ENCODE results near the gene NMBR. TPM values are rescaled to one million over a fixed set of nuclear protein-coding genes. Genes with fewer than 3 reads are reported as not detected.
"Not testable (repeated sequence)": the region's sequence is repeated elsewhere in the genome, so short reads cannot be mapped to it uniquely, and the experiment has no call there.

NMBR gene
- total RNA-seq, 1 experiment from 2014 or later = not detected

DNA sequence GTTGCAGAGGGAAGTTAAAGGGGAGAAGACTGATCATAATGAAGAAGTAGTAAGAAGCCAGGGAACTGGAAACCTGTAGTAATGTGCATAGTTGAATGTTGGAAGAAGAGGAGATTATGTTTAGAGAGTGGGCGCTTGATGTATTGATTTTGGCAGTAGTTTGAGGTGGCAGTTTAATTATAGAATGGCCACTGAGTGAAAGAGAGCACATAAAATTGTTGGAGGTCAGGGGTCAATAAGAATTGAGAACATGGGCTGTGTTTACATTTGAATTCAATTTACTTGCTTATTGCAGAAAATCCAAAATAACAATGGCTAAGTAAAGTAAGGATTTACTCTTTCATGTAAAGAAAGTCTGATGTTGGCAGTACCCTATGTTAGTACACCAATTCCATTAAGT, 15.9 kb upstream of the NMBR start:
- in situ Hi-C loops (cut with HindIII; ENCODE audit: low pct_unique_long_range_greater_than_20kb, low sequenced_read_pairs) = no loop called here
- DNase-seq (ENCODE audit: low read depth) = no peak

GRCh38 chr6:142156758-142157068, 9.8 kb upstream of the NMBR start:
- DNase-seq (ENCODE audit: low read depth); in situ Hi-C loops (cut with HindIII; ENCODE audit: low pct_unique_long_range_greater_than_20kb, low sequenced_read_pairs): not testable (repeated sequence)

DNA sequence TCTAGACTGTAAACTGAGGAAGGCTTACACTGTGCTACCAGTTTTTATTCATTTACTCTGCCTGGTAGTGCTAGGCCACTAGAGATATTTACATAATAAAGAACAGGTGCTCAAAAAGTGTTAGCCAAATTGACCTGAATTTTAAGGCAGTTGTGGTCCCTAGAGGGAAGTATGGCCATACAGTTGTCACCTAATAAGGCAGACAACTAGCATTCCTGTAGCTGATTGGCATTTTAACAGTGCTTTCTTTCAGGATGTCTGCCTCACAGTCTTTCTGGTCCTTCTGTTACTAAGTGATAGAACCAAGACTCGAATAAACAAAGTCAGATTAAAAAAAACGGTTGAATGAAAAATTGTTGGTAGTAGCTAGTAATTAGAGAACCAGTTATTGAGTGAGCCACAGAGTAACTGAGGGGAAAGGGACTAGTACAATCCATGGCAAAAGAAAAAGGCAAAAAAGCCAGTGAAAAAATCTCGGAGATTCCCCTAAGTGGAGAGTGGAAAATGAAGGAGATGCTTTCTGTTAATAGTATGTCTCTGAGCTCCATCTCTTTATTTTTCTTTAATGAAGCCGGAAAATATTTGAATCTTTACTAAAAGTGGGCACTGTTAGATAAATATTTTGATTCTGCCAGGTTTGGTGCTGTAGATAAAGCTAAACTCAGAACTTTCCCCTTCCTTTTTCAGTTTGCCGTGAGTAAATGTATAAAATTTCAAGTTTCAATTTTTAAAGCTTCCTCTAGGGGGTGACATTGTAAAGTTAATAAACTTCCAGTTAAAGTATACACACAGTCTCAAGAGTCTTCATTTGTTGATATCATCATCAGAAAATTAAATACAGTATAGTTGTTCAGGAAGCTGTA, 9.2 kb upstream of the NMBR start:
- peak; percentile 41 for DNase-seq (ENCODE audit: low read depth)
- in situ Hi-C loops (cut with HindIII; ENCODE audit: low pct_unique_long_range_greater_than_20kb, low sequenced_read_pairs) = no loop called here

DNA sequence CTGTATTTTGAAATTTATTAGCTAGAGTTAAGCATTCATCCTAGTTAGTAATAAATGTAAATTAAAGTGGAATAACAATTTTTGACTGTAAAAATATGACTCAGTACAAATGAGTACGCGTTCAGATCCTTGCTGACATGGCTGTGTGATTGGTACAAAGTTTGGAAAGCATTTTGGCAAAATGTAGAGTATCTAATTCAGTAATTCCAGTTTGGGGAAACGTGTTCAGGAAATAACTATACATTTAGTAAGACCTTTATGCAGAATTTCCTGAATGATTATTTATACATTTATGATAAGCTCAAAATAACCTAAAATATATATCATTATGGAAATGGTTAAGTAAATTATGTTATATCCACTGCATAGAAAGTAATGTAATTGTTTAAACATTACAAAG, 8.2 kb upstream of the NMBR start:
- DNase-seq (ENCODE audit: low read depth) = no peak
- in situ Hi-C loops (cut with HindIII; ENCODE audit: low pct_unique_long_range_greater_than_20kb, low sequenced_read_pairs) = no loop called here

GRCh38 chr6:142154336-142154735, 7.4 kb upstream of the NMBR start:
- no peak for DNase-seq (ENCODE audit: low read depth)
- in situ Hi-C loops (cut with HindIII; ENCODE audit: low pct_unique_long_range_greater_than_20kb, low sequenced_read_pairs) = no loop called here

DNA sequence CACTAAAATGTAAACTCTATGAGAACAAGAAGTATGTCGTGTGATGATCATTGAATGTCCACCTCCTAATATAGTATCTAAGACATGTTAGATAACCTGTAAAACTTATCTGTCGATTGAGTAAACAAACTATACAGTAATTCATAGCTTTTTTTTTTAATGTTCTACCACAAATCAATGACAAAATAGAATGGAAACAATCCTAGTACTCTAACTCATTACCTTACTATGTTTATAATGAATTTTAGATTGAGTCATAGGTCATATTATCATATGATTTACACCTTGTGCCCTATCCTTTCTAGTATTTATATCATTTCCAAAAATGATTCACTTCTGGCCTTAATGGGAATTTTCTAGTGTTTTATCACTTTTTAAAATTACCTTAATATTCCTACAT, 6.3 kb upstream of the NMBR start:
- DNase-seq (ENCODE audit: low read depth) = no peak
- in situ Hi-C loops (cut with HindIII; ENCODE audit: low pct_unique_long_range_greater_than_20kb, low sequenced_read_pairs) = no loop called here

DNA sequence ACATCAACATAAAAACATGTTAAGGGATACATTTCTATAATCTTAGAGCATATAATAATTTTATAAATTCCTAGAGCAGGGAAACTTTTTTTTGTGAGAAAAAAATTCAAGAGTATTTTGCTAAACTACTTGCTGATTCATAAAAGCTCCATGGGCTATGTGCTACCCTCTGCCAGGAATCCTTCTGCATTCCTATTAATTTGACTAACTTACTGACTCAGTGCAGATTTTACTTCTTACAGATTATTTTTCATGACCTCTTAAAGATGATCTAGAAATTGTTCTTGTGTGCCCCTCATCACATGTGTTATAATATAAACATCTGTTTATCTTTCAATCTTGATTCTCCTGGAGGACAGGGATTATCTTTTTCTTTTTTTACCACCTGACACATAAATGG, 5.8 kb upstream of the NMBR start:
- in situ Hi-C loops (cut with HindIII; ENCODE audit: low pct_unique_long_range_greater_than_20kb, low sequenced_read_pairs) = no loop called here
- DNase-seq (ENCODE audit: low read depth) = no peak

- DNase-seq (ENCODE audit: low read depth); in situ Hi-C loops (cut with HindIII; ENCODE audit: low pct_unique_long_range_greater_than_20kb, low sequenced_read_pairs): not testable (repeated sequence)
Observed at GRCh38 chr6:142141531-142141930, 5.4 kb downstream of the NMBR start.

- no peak for DNase-seq (ENCODE audit: low read depth)
- in situ Hi-C loops (cut with HindIII; ENCODE audit: low pct_unique_long_range_greater_than_20kb, low sequenced_read_pairs) = no loop called here
Observed at GRCh38 chr6:142138876-142139275, 8.0 kb downstream of the NMBR start.

DNA sequence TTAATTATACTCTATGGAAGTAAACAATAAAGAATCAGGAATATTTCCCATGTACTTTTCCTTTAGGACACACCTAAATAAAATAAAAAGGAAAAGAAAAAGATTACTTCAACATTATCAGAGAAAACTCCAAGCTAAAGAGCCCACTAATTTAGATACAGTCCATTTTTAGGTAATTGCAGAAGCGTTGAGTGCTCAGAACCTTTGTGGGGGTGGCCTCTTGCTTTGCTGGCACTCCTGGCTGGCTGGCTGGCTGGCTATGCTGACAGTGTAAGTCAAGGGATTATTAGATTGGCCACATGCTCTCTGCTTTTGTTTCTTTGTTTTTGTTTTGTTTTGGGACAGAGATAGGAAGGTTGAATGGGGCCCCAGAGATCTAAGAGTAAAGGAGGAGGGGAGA, 14.3 kb downstream of the NMBR start, which contains the start of gene GJE1:
Gene GJE1, plus strand, starts transcription at position 301 of the 400 bp plus-strand sequence. CDS start 234 bp downstream, outside the sequence.
- no peak for DNase-seq (ENCODE audit: low read depth)
- in situ Hi-C loops (cut with HindIII; ENCODE audit: low pct_unique_long_range_greater_than_20kb, low sequenced_read_pairs) = no loop called here

DNA sequence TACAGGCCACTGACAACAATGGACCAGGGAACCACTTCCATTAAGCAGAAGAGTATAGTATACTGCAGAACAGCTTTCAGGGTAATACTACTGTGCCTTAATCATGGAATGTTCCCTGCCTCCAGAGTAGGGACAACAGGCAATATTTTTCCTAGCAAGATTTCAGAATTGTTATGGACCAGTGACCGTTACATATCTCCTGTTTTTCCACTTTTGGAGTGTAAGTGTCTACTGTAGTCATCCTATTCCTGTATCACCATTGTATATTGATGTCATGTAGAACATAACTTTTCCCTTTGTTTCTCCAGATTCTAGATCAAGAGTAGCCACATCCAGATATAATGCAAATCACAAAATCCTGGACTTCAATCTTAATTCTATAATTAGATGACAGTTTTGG, 16.1 kb downstream of the NMBR start:
- DNase-seq (ENCODE audit: low read depth) = no peak
- in situ Hi-C loops (cut with HindIII; ENCODE audit: low pct_unique_long_range_greater_than_20kb, low sequenced_read_pairs) = no loop called here

DNA sequence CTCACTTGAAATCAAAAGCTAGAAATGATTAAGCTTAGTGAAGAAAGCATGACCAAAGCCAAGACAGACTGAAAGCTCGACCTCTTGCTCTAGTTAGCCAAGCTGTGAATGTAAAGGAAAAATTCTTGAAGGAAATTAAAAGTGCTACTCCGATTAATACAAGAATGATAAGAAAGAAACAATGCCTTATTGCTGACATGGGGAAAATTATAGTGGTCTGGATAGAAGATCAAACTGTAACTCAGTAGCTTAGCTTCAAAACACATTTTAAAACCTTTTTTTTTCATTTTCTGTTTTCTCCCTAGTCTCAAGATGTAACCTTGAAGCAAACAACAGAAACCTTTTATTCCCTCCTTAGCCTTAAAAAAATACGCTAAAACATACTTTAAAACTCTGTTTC, 25.6 kb downstream of the NMBR start:
- in situ Hi-C loops (cut with HindIII; ENCODE audit: low pct_unique_long_range_greater_than_20kb, low sequenced_read_pairs) = no loop called here
- DNase-seq (ENCODE audit: low read depth) = no peak

GRCh38 chr6:142118925-142119324, 28.0 kb downstream of the NMBR start:
- DNase-seq (ENCODE audit: low read depth) = no peak
- in situ Hi-C loops (cut with HindIII; ENCODE audit: low pct_unique_long_range_greater_than_20kb, low sequenced_read_pairs) = no loop called here

GRCh38 chr6:142118328-142118727, 28.6 kb downstream of the NMBR start:
- in situ Hi-C loops (cut with HindIII; ENCODE audit: low pct_unique_long_range_greater_than_20kb, low sequenced_read_pairs) = no loop called here
- no peak for DNase-seq (ENCODE audit: low read depth)

DNA sequence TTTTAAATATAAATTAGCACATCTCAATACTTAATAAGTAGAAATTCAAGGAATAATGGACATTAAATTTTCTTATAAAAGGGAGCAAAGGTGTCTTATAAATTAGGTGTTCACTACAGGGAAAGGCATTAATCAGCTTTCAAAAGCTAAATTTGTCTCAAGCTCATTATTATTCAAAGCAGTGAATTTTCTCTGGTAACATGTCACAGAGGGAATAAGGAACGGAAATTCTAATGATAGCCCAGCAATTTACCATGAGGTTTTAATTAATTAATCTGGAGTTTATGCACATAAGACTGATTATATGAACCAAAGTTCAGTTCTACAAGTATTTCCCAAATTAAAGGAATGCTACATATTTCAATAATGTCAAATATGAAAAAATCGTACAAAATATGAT, 29.6 kb downstream of the NMBR start:
- in situ Hi-C loops (cut with HindIII; ENCODE audit: low pct_unique_long_range_greater_than_20kb, low sequenced_read_pairs) = no loop called here

DNA sequence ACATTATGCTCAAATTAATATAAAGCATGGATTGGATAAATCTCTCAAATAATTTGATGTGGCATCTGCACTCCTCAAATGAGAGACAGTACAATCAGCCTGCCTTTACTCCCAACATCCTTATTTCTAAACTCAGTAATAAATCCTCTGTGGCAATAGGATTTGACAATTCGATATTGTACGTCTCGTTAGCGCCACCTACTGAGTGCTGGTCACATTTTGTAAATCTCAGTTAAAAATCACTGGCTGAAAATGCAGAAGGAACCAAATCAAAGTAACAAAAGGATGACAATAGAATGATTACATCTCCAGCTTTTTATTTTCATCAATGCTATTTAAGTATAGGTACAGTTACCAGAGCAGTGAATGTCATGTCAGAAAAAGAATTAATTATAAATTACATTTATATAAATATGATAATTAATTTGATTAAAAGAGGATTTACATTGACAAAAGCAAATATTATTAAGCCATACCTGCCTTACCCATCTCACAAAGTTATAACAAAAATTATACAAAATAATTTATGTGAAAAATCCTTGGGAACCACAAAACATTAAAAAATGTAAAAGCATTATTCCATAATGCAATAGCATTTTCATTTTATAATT, 34.4 kb downstream of the NMBR start:
- in situ Hi-C loops (cut with HindIII; ENCODE audit: low pct_unique_long_range_greater_than_20kb, low sequenced_read_pairs) = no loop called here
- DNase-seq (ENCODE audit: low read depth) = peak; percentile 39

More for the DNA sequence above, 29.6 kb downstream of the NMBR start:
- no peak for DNase-seq (ENCODE audit: low read depth)

DNA sequence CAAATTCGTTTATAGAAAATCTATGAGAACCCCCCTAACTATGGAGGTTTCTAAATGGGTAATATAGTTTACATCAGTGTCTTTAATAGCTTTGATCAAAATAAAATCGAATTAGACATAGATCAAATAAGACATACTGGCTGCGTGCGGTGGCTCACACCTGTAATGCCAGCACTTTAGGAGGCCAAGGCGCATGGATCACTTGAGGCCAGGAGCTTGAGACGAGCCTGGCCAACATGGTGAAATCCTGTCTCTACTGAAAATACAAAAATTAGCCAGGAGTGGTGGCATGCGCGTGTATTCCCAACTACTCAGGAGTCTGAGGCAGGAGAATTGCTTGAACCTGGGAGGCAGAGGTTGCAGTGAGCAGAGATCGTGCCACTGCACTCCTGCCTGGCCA, 36.1 kb downstream of the NMBR start:
- DNase-seq (ENCODE audit: low read depth); in situ Hi-C loops (cut with HindIII; ENCODE audit: low pct_unique_long_range_greater_than_20kb, low sequenced_read_pairs): not testable (repeated sequence)

GRCh38 chr6:142104820-142105219, 42.1 kb downstream of the NMBR start:
- DNase-seq (ENCODE audit: low read depth); in situ Hi-C loops (cut with HindIII; ENCODE audit: low pct_unique_long_range_greater_than_20kb, low sequenced_read_pairs): not testable (repeated sequence)

DNA sequence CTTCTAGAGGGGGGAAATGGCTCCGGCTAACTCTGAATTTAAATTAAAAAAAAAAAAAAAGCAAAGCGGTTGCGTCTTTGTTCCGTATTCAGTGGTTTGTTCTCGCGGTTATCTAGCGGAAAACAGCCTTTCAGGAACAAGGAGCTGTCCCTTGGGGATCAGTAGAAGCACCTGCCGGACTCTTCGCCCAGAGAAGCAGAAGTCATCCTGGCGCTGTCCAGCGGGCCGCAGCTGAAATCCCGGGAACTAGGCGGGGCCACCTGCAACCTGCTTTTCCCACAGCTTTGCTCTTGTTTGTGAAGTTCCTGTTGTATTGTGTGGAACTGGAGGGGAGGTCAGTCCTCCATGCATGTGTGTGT, 58.1 kb downstream of the NMBR start:
- DNase-seq (ENCODE audit: low read depth) = peak; percentile 22
- in situ Hi-C loops (cut with HindIII; ENCODE audit: low pct_unique_long_range_greater_than_20kb, low sequenced_read_pairs) = no loop called here
